ENCODE results near the gene PLGRKT.
"Not testable (repeated sequence)": the region's sequence is repeated elsewhere in the genome, so short reads cannot be mapped to it uniquely, and the experiment has no call there.

Gene PLGRKT

DNA sequence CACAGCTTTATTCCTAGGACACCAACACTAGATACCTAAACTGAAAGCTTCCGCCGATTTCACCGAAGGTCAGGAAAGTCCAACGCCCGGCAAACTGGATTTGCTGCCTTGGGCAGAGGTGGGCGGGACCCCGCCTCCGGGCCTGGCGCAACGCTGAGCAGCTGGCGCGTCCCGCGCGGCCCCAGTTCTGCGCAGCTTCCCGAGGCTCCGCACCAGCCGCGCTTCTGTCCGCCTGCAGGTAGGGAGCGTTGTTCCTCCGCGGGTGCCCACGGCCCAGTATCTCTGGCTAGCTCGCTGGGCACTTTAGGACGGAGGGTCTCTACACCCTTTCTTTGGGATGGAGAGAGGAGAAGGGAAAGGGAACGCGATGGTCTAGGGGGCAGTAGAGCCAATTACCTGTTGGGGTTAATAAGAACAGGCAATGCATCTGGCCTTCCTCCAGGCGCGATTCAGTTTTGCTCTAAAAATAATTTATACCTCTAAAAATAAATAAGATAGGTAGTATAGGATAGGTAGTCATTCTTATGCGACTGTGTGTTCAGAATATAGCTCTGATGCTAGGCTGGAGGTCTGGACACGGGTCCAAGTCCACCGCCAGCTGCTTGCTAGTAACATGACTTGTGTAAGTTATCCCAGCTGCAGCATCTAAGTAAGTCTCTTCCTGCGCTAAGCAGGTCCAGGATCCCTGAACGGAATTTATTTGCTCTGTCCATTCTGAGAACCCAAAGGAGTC is 12.8 kb upstream of the PLGRKT start, which contains the start of gene CD274:
CD274 (plus strand) TSS at position 184 of the 733 bp plus-strand sequence. CDS start 5,572 bp downstream, outside the sequence.
- peak; percentile 88 for DNase-seq (ENCODE audit: low spot score)

GRCh38 chr9:5449521-5450358 is 12.0 kb upstream of the PLGRKT start:
- DNase-seq (ENCODE audit: low spot score) = no peak

GRCh38 chr9:5448461-5449435 is 11.0 kb upstream of the PLGRKT start:
- DNase-seq (ENCODE audit: low spot score) = no peak

DNA sequence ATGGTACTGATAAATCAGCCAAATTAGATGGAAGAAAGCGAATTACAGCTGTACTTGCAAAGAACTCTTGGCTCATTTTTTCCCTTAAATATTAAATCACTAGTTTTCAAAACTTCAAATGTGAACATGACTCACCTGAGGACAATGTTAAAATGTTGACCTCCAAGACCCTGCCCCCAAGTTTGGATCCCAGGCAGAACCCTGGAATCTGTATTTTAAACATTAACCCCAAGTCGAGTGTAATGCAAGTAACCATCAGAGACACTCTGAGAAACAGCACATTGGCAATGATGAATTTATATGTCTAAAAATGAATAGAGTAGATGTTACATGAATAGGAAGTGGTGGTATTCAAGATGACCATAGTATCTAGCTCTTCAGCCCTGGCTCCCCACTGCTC is 10.3 kb upstream of the PLGRKT start:
- no peak for DNase-seq (ENCODE audit: low spot score)

GRCh38 chr9:5447337-5447736 is 9.6 kb upstream of the PLGRKT start:
- no peak for DNase-seq (ENCODE audit: low spot score)

DNA sequence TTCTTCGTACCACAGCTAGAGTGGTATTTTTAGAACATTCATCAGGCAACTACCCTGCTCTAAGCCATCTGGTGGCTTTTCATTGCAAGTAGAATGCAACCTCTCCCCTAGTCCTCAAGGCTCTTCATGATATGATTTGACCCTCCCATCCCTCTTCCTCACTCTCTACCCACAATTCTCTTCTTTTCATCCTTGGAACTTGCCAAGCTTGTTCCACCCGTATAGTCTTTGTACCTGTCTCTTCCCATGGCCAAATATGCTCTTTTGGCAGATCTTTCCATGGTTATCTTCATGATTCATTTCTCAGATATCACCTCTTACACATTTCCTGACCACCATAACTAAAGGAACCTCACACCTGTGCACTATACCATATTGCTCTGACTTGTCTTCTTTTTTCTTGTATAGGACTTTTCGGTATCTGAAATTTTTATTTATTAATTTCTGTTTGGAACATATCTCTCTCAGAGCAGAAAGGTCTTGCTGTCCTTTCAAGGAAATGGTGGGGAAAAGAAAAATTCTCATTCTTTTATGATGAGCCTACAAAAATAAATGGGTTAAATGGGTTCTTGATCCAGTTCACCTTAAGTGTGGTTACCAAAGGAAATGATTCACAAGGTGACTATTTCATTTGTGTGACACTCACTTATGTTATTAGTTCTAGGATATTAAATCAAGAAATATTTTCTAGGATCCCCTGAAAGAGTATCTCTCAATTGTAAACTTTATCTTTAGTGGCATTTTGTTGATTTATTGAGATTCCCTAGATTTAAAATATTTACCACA is 8.9 kb upstream of the PLGRKT start:
- DNase-seq (ENCODE audit: low spot score) = no peak

- DNase-seq (ENCODE audit: low spot score) = no peak
Observed at GRCh38 chr9:5445886-5446285, 8.2 kb upstream of the PLGRKT start.

GRCh38 chr9:5445096-5445495 is 7.4 kb upstream of the PLGRKT start:
- not testable (repeated sequence) for DNase-seq (ENCODE audit: low spot score)

DNA sequence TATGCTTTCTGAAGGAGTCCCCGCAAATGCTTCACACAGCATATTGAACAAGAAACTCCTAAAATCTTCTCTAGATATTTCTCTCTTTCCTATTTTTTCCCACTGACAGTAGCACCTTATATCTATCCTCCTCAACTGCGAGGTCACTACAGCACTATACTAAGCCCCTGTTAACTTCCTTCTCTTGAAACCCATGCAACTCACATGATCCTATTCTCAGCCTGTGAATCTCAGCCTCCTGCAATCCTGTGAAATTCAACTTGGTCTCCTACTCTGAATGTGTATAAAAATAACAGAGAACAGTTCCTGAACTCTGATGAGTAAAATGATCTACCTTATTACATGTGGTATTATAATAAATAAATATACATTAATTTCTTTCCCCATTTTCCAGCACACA is 6.1 kb upstream of the PLGRKT start:
- no peak for DNase-seq (ENCODE audit: low spot score)

DNA sequence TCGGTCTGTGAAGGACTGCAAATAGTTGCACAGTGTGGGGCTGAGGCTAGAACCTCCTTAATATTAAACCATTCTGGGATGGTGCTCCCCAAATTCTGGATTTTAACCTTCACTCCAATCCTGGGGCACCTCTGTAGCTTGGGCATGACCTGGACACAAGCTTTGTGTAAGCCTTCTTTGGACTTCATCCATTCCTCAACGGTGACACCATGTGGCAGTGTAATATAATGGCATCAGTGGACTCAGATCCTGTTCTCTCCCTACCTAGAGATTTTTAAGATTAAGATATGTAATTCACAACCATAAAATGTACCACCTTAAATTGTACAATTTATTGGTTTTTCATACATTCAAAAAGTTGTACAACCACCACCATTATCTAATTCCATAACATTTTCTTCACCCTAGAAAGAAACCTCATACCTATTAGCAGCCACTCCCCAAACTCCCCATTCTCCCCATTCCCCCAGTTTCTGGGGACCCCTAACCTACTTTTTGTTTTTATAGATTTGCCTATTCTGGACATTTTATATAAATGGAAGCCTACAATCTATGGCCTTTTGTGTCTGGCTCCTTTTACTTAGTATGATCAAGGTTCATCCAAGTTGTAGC is 4.8 kb upstream of the PLGRKT start:
- peak; percentile 50 for DNase-seq (ENCODE audit: low spot score)

DNA sequence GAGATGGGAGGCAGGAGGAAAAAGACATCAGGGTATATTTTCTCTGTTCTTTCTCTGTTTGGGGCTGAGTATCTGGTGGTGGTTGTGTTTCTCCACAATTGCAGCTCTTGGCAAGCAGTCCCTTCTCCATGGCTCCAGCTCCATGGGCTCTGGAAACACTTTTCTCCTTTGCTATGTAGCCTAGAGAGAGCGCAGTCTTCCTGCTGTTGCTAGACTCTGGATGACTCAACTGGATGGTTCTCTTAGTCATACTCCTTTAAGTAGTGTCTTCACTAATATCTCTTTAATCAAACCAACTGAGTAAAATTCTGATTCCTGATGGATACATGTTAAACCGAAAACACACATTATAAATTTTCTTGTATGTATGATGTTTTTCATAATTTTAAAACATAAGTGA is 3.3 kb upstream of the PLGRKT start:
- DNase-seq (ENCODE audit: low spot score) = no peak

DNA sequence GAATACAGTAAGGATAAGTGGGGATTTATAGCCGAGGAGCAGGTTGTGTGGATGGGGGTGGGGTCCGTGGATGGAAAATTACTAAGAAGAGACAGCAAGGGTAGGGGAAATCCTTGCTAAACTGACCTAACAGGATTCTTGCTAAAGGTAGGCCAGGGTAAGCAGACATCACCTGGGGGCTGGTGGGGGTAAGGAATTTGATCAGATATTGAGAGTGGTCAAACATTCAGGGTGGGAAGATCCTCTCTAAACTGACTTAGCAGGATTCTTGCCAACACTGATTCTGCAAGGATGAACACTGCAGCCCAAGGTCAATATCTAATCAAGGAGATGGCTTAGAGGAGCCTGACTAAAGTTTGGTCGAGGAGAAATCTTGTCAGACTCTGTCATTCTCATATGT is 2.7 kb upstream of the PLGRKT start:
- no peak for DNase-seq (ENCODE audit: low spot score)

DNA sequence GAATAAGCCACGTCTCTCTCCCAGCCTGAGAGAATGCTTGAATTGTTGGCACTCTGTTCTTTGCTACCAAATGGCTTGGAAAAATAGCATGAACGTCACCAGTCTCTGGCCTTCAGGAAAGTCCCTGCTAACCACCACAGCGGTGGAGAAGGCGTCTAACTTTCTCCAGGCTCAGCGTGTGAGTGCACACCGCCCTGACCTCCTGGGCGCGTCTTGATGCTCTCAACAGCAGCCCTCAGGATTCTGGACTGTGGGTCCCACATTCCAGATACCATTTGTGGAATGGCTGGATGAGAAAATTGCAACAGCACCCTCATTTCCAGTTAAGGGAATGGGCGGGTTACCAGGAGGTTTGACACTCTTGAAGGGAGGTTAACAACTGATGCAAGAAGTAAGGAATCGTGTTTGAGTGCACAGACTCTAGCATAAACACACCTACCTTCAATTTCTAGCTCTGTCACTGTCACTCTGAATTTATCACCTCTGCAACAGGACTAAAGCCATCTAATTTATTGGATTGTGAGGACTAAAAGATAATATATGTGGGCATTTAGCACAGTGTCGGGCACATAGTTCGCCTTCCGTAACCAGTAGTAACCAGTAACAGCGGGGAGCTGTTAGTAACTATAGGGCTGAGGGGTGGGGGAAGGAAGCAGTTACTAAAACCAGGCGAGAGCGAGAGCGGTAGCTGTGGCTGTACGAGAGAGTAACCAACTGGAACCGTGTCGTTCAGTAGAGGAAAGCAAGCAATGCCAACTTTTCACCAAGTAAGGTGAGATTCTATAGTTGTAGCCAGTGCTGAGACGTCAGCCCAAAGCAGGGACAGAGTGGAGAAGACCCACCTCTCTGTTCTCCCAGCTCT is 807 bp upstream of the PLGRKT start:
- DNase-seq (ENCODE audit: low spot score) = peak; percentile 19

GRCh38 chr9:5436441-5436840 is 1.3 kb downstream of the PLGRKT start:
- no peak for DNase-seq (ENCODE audit: low spot score)

- DNase-seq (ENCODE audit: low spot score) = no peak
Observed at GRCh38 chr9:5435912-5436311, 1.8 kb downstream of the PLGRKT start.

DNA sequence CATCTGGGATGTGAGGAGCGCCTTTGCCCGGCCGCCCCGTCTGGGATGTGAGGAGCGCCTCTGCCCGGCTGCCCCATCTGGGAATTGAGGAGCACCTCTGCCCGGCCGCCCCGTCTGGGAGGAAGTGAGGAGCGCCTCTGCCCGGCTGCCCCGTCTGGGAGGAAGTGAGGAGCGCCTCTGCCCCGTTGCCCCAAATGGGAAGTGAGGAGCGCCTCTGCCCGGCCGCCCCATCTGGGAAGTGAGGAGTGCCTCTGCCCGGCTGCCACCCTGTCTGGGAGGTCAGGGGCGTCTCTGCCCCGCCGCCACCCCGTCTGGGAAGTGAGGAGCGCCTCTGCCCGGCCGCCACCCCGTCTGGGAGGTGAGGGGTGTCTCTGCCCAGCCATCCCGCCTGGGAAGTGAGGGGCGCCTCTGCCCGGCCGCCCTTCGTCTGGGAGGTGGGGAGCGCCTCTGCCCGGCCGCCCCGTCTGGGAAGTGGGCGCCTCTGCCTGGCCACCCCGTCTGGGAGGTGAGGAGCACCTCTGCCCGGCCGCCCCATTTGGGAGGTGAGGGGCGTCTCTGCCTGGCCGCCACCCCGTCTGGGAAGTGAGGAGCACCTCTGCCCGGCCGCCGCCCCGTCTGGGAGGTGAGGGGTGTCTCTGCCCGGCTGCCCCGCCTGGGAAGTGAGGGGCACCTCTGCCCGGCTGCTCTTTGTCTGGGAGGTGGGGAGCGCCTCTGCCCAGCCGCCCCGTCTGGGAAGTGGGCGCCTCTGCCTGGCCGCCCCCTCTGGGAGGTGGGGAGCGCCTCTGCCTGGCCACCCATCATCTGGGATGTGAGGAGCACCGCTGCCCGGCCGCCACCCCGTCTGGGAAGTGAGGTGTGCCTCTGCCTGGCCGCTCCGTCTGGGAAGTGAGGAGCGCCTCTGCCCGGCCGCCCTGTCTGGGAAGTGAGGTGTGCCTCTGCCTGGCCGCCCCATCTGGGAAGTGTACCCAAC is 3.6 kb downstream of the PLGRKT start:
- DNase-seq (ENCODE audit: low spot score) = not testable (repeated sequence)

GRCh38 chr9:5433328-5433727 is 4.4 kb downstream of the PLGRKT start:
- not testable (repeated sequence) for DNase-seq (ENCODE audit: low spot score)

GRCh38 chr9:5432890-5433289 is 4.8 kb downstream of the PLGRKT start:
- not testable (repeated sequence) for DNase-seq (ENCODE audit: low spot score)

GRCh38 chr9:5430912-5431311 is 6.8 kb downstream of the PLGRKT start:
- DNase-seq (ENCODE audit: low spot score) = no peak

All from D341Med (cell line).